22Rv1 (cell line): ENCODE measurements around the gene ADAMTS2.

Experiments used
- CTCF ChIP-seq: fragments of 450-650 bp; IDR thresholded peaks from 2 replicates; pipeline ENCODE4 v1.5.1; 2017; ENCODE audit warnings: mild to moderate bottlenecking
- ZFX ChIP-seq: fragments of 450-650 bp; IDR thresholded peaks from 2 replicates; pipeline ENCODE4 v1.6.1; 2017; ENCODE audit warnings: antibody characterized with exemption, borderline replicate concordance

DNA sequence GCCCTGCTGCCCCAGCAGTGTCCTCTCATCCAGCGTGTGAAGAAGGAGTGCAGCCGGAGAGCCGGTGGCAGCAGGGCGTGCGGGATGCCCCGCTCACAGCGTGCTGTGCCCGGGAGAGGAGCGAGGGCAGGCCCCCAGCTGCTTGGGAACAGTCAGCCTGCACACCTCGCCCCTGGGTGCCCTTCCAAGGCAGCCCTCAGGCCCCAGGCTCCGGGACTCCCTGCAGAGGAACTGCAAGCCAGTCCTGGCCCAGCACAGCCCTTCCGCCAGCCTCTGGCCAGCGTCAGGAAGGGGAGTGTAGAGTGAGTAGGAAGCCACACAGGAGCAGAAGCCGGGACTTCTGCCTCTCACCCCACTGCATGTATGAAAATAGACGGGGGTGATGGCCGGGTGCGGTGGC lies 43.5 kb downstream of the ADAMTS2 start:
- no peak for TF ChIP-seq CTCF
- TF ChIP-seq ZFX, result no peak
